Measurements from ENCODE around the gene PRR7. TPM values are rescaled to one million over a fixed set of nuclear protein-coding genes. Genes with fewer than 3 reads are reported as not detected.

PRR7 gene
- total and polyA plus RNA-seq, 8 donors, result 0.61 to 3.7 (median 1.1) TPM; not detected in 4

DNA sequence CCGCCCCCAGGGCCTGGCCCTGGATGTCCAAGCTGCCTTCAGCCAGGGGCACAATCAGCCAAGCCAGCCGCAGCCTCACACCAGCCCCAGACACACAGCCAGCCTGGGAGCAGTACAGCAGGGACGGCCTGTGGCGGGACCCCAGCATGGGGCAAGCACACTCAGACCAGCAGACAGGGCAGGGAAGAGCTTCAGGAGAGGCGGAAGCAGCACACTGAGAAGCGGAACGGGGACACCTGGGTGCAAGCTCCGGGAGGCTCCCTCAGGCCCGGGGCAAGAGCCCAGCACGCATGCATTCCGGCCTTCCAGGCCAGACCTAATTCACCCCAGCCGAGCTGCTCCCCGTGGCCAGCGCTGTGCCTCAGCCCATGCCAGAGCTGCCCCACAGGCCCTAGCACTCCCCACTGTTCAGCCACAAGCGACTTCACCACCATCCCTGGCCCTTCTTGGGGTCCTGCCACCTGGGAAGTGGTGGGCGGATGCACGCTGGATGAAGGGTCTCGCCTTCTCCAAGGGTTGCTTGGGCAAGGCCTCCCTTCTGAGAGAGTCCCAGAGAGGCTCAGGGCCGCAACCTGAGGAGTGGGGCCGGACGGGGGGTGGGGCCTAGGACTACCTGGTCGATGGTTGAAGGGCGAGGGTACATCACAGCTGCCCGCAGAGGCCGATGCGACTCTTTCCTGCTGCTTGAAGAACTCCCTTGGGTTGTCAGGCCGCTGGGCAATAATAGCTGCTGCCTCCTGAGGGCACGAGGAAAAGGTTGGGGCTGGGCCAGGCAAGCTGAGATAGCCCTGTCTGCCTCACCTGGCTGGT is 13.4 kb downstream of the PRR7 start:
- TF ChIP-seq POLR2AphosphoS5 (IDR thresholded peaks at IDR 0.05) (no peak), POLR2A (IDR thresholded peaks at IDR 0.05) (no peak), EP300 (IDR thresholded peaks at IDR 0.05) (no peak)
- TF ChIP-seq, protein P1, sequence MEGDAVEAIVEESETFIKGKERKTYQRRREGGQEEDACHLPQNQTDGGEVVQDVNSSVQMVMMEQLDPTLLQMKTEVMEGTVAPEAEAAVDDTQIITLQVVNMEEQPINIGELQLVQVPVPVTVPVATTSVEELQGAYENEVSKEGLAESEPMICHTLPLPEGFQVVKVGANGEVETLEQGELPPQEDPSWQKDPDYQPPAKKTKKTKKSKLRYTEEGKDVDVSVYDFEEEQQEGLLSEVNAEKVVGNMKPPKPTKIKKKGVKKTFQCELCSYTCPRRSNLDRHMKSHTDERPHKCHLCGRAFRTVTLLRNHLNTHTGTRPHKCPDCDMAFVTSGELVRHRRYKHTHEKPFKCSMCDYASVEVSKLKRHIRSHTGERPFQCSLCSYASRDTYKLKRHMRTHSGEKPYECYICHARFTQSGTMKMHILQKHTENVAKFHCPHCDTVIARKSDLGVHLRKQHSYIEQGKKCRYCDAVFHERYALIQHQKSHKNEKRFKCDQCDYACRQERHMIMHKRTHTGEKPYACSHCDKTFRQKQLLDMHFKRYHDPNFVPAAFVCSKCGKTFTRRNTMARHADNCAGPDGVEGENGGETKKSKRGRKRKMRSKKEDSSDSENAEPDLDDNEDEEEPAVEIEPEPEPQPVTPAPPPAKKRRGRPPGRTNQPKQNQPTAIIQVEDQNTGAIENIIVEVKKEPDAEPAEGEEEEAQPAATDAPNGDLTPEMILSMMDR (IDR thresholded peaks at IDR 0.05), result no peak
- intact Hi-C loops (cut with DNase I; ENCODE audit: low total_unique reads), result loop anchor here (5.0 kb wide), 1 partner anchor 58 kb away; the partner anchor contains the start of gene PFN3
- Histone ChIP-seq H3K27ac (no peak overlapping the region), H3K4me1 (peaks cover 10 to 37% (median 17%) of the 10 kb centered on the region in 4 donors), H3K36me3 (peaks cover 13 to 58% (median 34%) of the 10 kb centered on the region in 4 donors), H3K27me3 (no peaks in the 10 kb centered on the region), H3K9me3 (no peaks in the 10 kb centered on the region), H3K4me3 (no peak overlapping the region)
- 89 to 95% (median 92%) methylated on average over 13 to 28 of the region's 28 CpGs for WGBS, 5 donors
- DNase-seq, result no peak

DNA sequence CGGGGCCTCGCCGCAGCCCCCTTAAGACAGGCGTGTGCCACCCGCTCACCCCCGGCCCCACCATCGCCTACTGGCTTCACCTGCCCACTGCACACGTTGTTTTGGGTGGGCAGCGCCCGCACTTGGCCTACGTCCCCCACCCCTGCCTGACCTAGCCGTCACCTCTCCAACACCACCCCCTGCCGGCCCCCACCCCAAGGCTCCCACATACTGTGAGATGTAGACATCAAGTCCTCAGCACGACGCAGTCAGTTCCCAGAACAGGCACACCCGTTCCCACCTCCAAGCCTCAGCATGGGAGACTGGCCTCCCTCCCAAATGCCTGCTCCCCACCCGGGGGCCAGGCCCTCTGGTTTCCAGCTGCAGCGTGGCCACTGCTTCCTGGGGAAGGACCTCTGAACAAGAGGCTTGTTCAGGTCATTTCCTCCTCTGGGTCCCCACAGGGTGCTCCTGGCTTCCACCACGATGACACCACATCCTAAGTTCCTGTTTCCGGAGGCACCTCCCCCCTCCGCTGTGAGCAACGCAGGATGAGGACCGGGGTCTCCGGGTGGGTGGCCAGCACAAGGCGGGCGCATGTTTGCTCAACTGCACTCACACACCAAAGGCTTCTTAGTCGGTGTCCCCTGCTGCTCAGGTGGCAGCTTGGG is 15.5 kb downstream of the PRR7 start:
- Histone ChIP-seq H3K4me3 (no peak overlapping the region), H3K27me3 (no peaks in the 10 kb centered on the region), H3K4me1 (peaks cover 0 to 16% (median 4%) of the 10 kb centered on the region in 4 donors), H3K27ac (peak overlapping the region in 3 of 5 donors; percentile 51 to 64 (median 54)), H3K36me3 (peaks cover 23 to 79% (median 54%) of the 10 kb centered on the region in 4 donors), H3K9me3 (no peaks in the 10 kb centered on the region)
- 76 to 84% (median 80%) methylated on average over 27 of the region's 27 CpGs for WGBS, 5 donors
- no peak for TF ChIP-seq POLR2A (IDR thresholded peaks at IDR 0.05)
- TF ChIP-seq, protein P1 (IDR thresholded peaks at IDR 0.05), result no peak
- no peak for TF ChIP-seq EP300 (IDR thresholded peaks at IDR 0.05)
- no peak for TF ChIP-seq POLR2AphosphoS5 (IDR thresholded peaks at IDR 0.05)
- intact Hi-C loops (cut with DNase I; ENCODE audit: low total_unique reads), result no loop called here
- peak in 1 of 2 donors; percentile 63 for DNase-seq

DNA sequence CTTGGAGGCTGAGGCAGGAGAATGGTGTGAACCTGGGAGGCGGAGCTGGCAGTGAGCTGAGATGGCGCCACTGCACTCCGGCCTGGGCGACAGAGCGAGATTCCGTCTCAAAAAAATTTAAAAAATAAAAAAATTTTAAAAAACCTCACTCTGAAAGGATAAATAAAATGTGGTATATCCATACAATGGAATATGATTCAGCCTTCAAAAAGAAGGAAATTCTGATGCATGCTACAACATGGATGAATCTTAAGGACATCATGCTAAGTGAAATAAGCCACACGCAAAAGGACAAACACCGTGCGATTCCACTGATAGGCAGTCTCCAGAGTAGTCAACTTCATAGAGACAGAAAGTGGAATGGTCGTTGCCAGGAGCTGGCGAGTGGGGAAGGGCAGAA is 18.4 kb downstream of the PRR7 start:
- Histone ChIP-seq H3K9me3 (no peaks in the 10 kb centered on the region), H3K4me3 (no peak overlapping the region), H3K27me3 (no peaks in the 10 kb centered on the region), H3K4me1 (peaks cover 0 to 19% (median 14%) of the 10 kb centered on the region in 4 donors), H3K36me3 (peaks cover 25 to 69% (median 45%) of the 10 kb centered on the region in 4 donors), H3K27ac (no peak overlapping the region)
- 87 to 99% (median 98%) methylated on average over 11 of the region's 11 CpGs for WGBS, 5 donors
- no peak for DNase-seq
- no peak for TF ChIP-seq EP300 (IDR thresholded peaks at IDR 0.05)
- no peak for TF ChIP-seq POLR2A (IDR thresholded peaks at IDR 0.05)
- no peak for TF ChIP-seq POLR2AphosphoS5 (IDR thresholded peaks at IDR 0.05)
- TF ChIP-seq, protein P1 (IDR thresholded peaks at IDR 0.05), result no peak
- intact Hi-C loops (cut with DNase I; ENCODE audit: low total_unique reads), result no loop called here

DNA sequence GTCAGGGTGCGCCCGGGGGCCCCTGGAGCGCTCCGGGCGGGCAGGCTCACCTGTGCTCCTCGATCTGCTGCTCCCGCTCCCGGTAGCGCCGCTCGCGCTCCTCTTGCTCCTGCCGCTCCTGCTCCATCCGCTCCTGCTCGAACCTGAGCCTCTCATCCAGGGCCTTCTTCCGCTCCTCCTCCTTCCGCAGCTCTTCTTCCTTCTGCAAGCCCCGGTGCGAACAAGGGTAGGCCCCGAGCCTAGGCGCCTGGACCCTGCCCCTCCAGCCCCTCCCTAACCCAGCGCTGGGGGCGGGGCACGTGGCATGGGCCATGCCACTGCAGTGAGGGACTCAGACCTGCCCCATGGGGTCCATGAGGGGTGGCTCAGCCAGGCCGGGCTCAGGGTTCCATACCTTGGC is 20.2 kb downstream of the PRR7 start:
- WGBS, 5 donors, result 91 to 96% (median 94%) methylated on average over 25 of the region's 25 CpGs
- no peak for TF ChIP-seq EP300 (IDR thresholded peaks at IDR 0.05)
- no peak for TF ChIP-seq POLR2AphosphoS5 (IDR thresholded peaks at IDR 0.05)
- TF ChIP-seq POLR2A (IDR thresholded peaks at IDR 0.05), result no peak
- TF ChIP-seq, protein P1 (IDR thresholded peaks at IDR 0.05), result no peak
- no peak for DNase-seq
- H3K9me3 ChIP-seq, result no peaks in the 10 kb centered on the region
- peaks cover 0 to 1% (median 0%) of the 10 kb centered on the region in 3 donors for H3K27me3 ChIP-seq
- H3K36me3 ChIP-seq, result peaks cover 22 to 61% (median 39%) of the 10 kb centered on the region in 4 donors
- no peak overlapping the region for H3K4me3 ChIP-seq
- H3K4me1 ChIP-seq, result peaks cover 11 to 37% (median 32%) of the 10 kb centered on the region in 4 donors
- intact Hi-C loops (cut with DNase I; ENCODE audit: low total_unique reads), result no loop called here
- no peak overlapping the region for H3K27ac ChIP-seq
